Measurements from ENCODE around the gene PAK5. TPM values are rescaled to one million over a fixed set of nuclear protein-coding genes. Genes with fewer than 3 reads are reported as not detected.

PAK5 gene
- total and polyA plus RNA-seq, 9 of the 15 experiments (the other 6 are each of a cell fraction or from before 2014, with no cell fraction given): not detected

- no peaks in the 10 kb centered on the region for H3K79me2 ChIP-seq (ENCODE audit: control insufficient read depth, insufficient read depth, low read length)
- intact Hi-C loops (cut with micrococcal nuclease) (no loop called here), in situ Hi-C loops (cut with MboI) (no loop called here)
- no peak overlapping the region for H3K27ac ChIP-seq (ENCODE audit: extremely low read depth, low read depth, low read length)
- no peaks in the 10 kb centered on the region for H4K20me1 ChIP-seq (replicated peaks; ENCODE audit: control insufficient read depth, insufficient read depth, low read length)
- H3K4me2 ChIP-seq (ENCODE audit: insufficient read depth, low read length): no peak overlapping the region
- POLR2A ChIA-PET: no interaction called here
- H2AFZ ChIP-seq (ENCODE audit: low read depth, low read length): no peak overlapping the region
- 0% methylated on average over 4 of the region's 4 CpGs for WGBS (ENCODE audit: insufficient coverage, low coverage, missing lambda C conversion rate)
- H3K27me3 ChIP-seq (ENCODE audit: control insufficient read depth in 2 of 2, insufficient read depth in 2 of 2, low read length in 2 of 2): no peaks in the 10 kb centered on the region
- DNase-seq (ENCODE audit: extremely low read depth in 1 of 4, low spot score in 3 of 4) (no peak), FAIRE-seq (no peak), ATAC-seq (no peak)
- no peaks in the 10 kb centered on the region for H3K9me3 ChIP-seq (replicated peaks; ENCODE audit: control insufficient read depth, insufficient read depth, low read depth, low read length)
- no peaks in the 10 kb centered on the region for H3K4me1 ChIP-seq (replicated peaks in 1 of 2; ENCODE audit: control insufficient read depth in 2 of 2, insufficient read depth in 2 of 2, low read length in 2 of 2)
- H3K9ac ChIP-seq (ENCODE audit: insufficient read depth in 1 of 2, low read depth in 2 of 2, low read length in 2 of 2): no peak overlapping the region
- no TSS peak for BruUV-seq (replicated peaks)
- H3K9me1 ChIP-seq (ENCODE audit: control insufficient read depth, insufficient read depth, low read length): no peaks in the 10 kb centered on the region
- no peak for TF ChIP-seq MCM5 (IDR thresholded peaks at IDR 0.05; ENCODE audit: low read depth)
- no peak for TF ChIP-seq STAT6 (CRISPR knock-in tag; IDR thresholded peaks at IDR 0.05)
- TF ChIP-seq FOSL1 (tag; conservative IDR thresholded peaks at IDR 0.05): no peak
- no peak for TF ChIP-seq MYBL2 (IDR thresholded peaks at IDR 0.05; ENCODE audit: low read depth)
- TF ChIP-seq MYBL2 (CRISPR knock-in tag; IDR thresholded peaks at IDR 0.05; ENCODE audit: borderline replicate concordance): no peak
- TF ChIP-seq NFIX (CRISPR knock-in tag; IDR thresholded peaks at IDR 0.05; ENCODE audit: low read depth): no peak
- TF ChIP-seq ZNF174 (CRISPR knock-in tag; IDR thresholded peaks at IDR 0.05): no peak
- no peak for TF ChIP-seq RNF219 (CRISPR knock-in tag; IDR thresholded peaks at IDR 0.05)
- no peak for TF ChIP-seq EWSR1 (IDR thresholded peaks at IDR 0.05; ENCODE audit: borderline replicate concordance, low read depth, partially characterized antibody)
- TF ChIP-seq TGIF2 (CRISPR knock-in tag; IDR thresholded peaks at IDR 0.05): no peak
- no peaks in the 10 kb centered on the region for H3K36me3 ChIP-seq (ENCODE audit: control insufficient read depth, insufficient read depth, low read length)
- CTCF ChIA-PET (ENCODE audit: low intra/inter-chr PET ratio): no interaction called here
- H3K4me3 ChIP-seq: no peak overlapping the region
Observed at GRCh38 chr20:9705722-9706476, 133.0 kb downstream of the PAK5 start.
